SKM-1 (cell line): Measurements from ENCODE around the gene CTBP2.
"Not testable (repeated sequence)": the region's sequence is repeated elsewhere in the genome, so short reads cannot be mapped to it uniquely, and the experiment has no call there.

Source experiments
- DNase-seq: peaks from one replicate; lab custom pipeline; 2025; ENCODE audit not compliant: unreplicated experiment; lab: John Stamatoyannopoulos, UW

Gene CTBP2

GRCh38 chr10:125000366-125001312, 159.7 kb downstream of the CTBP2 start:
- DNase-seq, result no peak

- DNase-seq, result no peak
These were observed 160.7 kb downstream of the CTBP2 start for GRCh38 chr10:124999433-125000365.

- DNase-seq, result no peak
These were observed 161.6 kb downstream of the CTBP2 start for GRCh38 chr10:124998624-124999291.

GRCh38 chr10:124997771-124998623, 162.4 kb downstream of the CTBP2 start:
- DNase-seq, result no peak

- no peak for DNase-seq
These were observed 163.1 kb downstream of the CTBP2 start for GRCh38 chr10:124997306-124997705.

GRCh38 chr10:124996854-124997215, 163.5 kb downstream of the CTBP2 start:
- DNase-seq, result no peak

GRCh38 chr10:124996127-124996853, 164.1 kb downstream of the CTBP2 start:
- DNase-seq, result no peak

GRCh38 chr10:124995605-124996004, 164.8 kb downstream of the CTBP2 start:
- DNase-seq, result no peak

GRCh38 chr10:124994573-124995473, 165.5 kb downstream of the CTBP2 start:
- no peak for DNase-seq

- no peak for DNase-seq
These were observed 166.5 kb downstream of the CTBP2 start for GRCh38 chr10:124993736-124994451.

GRCh38 chr10:124993345-124993708, 167.0 kb downstream of the CTBP2 start:
- no peak for DNase-seq

GRCh38 chr10:124992462-124993344, 167.7 kb downstream of the CTBP2 start:
- no peak for DNase-seq

- no peak for DNase-seq
These were observed 168.5 kb downstream of the CTBP2 start for GRCh38 chr10:124991835-124992234.

- no peak for DNase-seq
These were observed 169.4 kb downstream of the CTBP2 start for GRCh38 chr10:124990671-124991625.

- no peak for DNase-seq
These were observed 170.8 kb downstream of the CTBP2 start for GRCh38 chr10:124989526-124989925.

GRCh38 chr10:124988753-124989152, 171.6 kb downstream of the CTBP2 start:
- not testable (repeated sequence) for DNase-seq
